Peyer's patch (tissue), 4 donors: ENCODE data around the gene SACM1L. TPM values are rescaled to one million over a fixed set of nuclear protein-coding genes. Genes with fewer than 3 reads are reported as not detected.

Source experiments
- DNase-seq, 3 donors: peaks; one replicate each; pipeline ENCODE4 v3.0.0-alpha.2; 2017 to 2019
- H3K27ac ChIP-seq, 4 donors: fragments of 200-600 bp; sonication (generic); one replicate each; pipeline ENCODE4 v1.5.1; 2016 to 2019
- H3K27me3 ChIP-seq, 2 donors: fragments of 200-600 bp; sonication (generic); one replicate each; pipeline ENCODE4 v1.5.1; 2019
- H3K36me3 ChIP-seq, 3 donors: fragments of 200-600 bp; sonication (generic); one replicate each; pipeline ENCODE4 v1.5.1; 2016 to 2019
- H3K4me1 ChIP-seq, 4 donors: fragments of 200-600 bp; sonication (generic); one replicate each; pipeline ENCODE4 v1.5.1; 2016 to 2019
- H3K4me3 ChIP-seq, 4 donors: fragments of 200-600 bp; sonication (generic); 1 replicate in 3 of 4; 2 replicates in 1 of 4; pipeline ENCODE4 v1.5.1; 2016 to 2019; ENCODE audit warnings: mild to moderate bottlenecking in 1 of 4
- H3K9me3 ChIP-seq, 4 donors: fragments of 200-600 bp; sonication (generic); one replicate each; pipeline ENCODE4 v1.5.1; 2016 to 2019; ENCODE audit warnings: mild to moderate bottlenecking in 1 of 4
- POLR2A ChIP-seq, 2 donors: fragments of 450-650 bp; IDR thresholded peaks; one replicate each; pipeline ENCODE4 v1.5.1; 2017; ENCODE audit warnings: antibody characterized with exemption in 2 of 2, mild to moderate bottlenecking in 2 of 2, moderate library complexity in 2 of 2
- total RNA-seq, 4 donors: library from RNA; depleted of rRNA; stranded (reverse); fragments of >200 nt; gene quantifications; one replicate each; pipeline ENCODE4 v1.1.0, GENCODE V29; 2016
- TF ChIP-seq, protein P1 (sequence below), 6 experiments: fragments of 450-650 bp in 4 of 6; fragments of 200-600 bp in 2 of 6; sonication (generic) in 1 of 6; IDR thresholded peaks; one replicate each; pipeline ENCODE4 v1.5.1; 2017 to 2019; ENCODE audit warnings: antibody characterized with exemption in 6 of 6, mild to moderate bottlenecking in 3 of 6, moderate library complexity in 1 of 6

The SACM1L gene
- total RNA-seq, 4 donors from 2014 or later, result 42.0 to 79.2 (median 59.2) TPM

- peaks cover 0 to 53% (median 0%) of the 10 kb centered on the region in 4 donors for H3K4me1 ChIP-seq
- DNase-seq, result peak in 1 of 3 donors; percentile 31
- H3K27me3 ChIP-seq, result no peaks in the 10 kb centered on the region
- H3K36me3 ChIP-seq, result no peaks in the 10 kb centered on the region
- TF ChIP-seq, protein P1, sequence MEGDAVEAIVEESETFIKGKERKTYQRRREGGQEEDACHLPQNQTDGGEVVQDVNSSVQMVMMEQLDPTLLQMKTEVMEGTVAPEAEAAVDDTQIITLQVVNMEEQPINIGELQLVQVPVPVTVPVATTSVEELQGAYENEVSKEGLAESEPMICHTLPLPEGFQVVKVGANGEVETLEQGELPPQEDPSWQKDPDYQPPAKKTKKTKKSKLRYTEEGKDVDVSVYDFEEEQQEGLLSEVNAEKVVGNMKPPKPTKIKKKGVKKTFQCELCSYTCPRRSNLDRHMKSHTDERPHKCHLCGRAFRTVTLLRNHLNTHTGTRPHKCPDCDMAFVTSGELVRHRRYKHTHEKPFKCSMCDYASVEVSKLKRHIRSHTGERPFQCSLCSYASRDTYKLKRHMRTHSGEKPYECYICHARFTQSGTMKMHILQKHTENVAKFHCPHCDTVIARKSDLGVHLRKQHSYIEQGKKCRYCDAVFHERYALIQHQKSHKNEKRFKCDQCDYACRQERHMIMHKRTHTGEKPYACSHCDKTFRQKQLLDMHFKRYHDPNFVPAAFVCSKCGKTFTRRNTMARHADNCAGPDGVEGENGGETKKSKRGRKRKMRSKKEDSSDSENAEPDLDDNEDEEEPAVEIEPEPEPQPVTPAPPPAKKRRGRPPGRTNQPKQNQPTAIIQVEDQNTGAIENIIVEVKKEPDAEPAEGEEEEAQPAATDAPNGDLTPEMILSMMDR (IDR thresholded peaks at IDR 0.05), result no peak
- no peak for TF ChIP-seq POLR2A (IDR thresholded peaks at IDR 0.05)
- no peak overlapping the region for H3K4me3 ChIP-seq
- H3K9me3 ChIP-seq, result no peaks in the 10 kb centered on the region
- H3K27ac ChIP-seq, result peak overlapping the region in 2 of 4 donors; percentile 73 to 81
Measured at GRCh38 chr3:45777111-45777745, 88.0 kb downstream of the SACM1L start.

GRCh38 chr3:45777746-45778386 is 88.7 kb downstream of the SACM1L start:
- H3K27ac ChIP-seq, result peak overlapping the region in 1 of 4 donors; percentile 81
- TF ChIP-seq, protein P1 (IDR thresholded peaks at IDR 0.05), result no peak
- TF ChIP-seq POLR2A (IDR thresholded peaks at IDR 0.05), result no peak
- DNase-seq, result peak in 2 of 3 donors; percentile 37 to 41
- peaks cover 0 to 47% (median 0%) of the 10 kb centered on the region in 4 donors for H3K4me1 ChIP-seq
- H3K9me3 ChIP-seq, result no peaks in the 10 kb centered on the region
- no peaks in the 10 kb centered on the region for H3K36me3 ChIP-seq
- H3K4me3 ChIP-seq, result no peak overlapping the region
- no peaks in the 10 kb centered on the region for H3K27me3 ChIP-seq

- Histone ChIP-seq H3K4me1 (peaks cover 0 to 40% (median 0%) of the 10 kb centered on the region in 4 donors), H3K9me3 (no peaks in the 10 kb centered on the region), H3K27me3 (no peaks in the 10 kb centered on the region), H3K27ac (peak overlapping the region in 2 of 4 donors; percentile 37 to 62), H3K4me3 (no peak overlapping the region), H3K36me3 (no peaks in the 10 kb centered on the region)
- DNase-seq, result peak in 2 of 3 donors; percentile 63 to 71
- TF ChIP-seq POLR2A (IDR thresholded peaks at IDR 0.05), result no peak
- TF ChIP-seq, protein P1 (IDR thresholded peaks at IDR 0.05), result no peak
Measured at GRCh38 chr3:45778761-45779201, 89.6 kb downstream of the SACM1L start.

DNA sequence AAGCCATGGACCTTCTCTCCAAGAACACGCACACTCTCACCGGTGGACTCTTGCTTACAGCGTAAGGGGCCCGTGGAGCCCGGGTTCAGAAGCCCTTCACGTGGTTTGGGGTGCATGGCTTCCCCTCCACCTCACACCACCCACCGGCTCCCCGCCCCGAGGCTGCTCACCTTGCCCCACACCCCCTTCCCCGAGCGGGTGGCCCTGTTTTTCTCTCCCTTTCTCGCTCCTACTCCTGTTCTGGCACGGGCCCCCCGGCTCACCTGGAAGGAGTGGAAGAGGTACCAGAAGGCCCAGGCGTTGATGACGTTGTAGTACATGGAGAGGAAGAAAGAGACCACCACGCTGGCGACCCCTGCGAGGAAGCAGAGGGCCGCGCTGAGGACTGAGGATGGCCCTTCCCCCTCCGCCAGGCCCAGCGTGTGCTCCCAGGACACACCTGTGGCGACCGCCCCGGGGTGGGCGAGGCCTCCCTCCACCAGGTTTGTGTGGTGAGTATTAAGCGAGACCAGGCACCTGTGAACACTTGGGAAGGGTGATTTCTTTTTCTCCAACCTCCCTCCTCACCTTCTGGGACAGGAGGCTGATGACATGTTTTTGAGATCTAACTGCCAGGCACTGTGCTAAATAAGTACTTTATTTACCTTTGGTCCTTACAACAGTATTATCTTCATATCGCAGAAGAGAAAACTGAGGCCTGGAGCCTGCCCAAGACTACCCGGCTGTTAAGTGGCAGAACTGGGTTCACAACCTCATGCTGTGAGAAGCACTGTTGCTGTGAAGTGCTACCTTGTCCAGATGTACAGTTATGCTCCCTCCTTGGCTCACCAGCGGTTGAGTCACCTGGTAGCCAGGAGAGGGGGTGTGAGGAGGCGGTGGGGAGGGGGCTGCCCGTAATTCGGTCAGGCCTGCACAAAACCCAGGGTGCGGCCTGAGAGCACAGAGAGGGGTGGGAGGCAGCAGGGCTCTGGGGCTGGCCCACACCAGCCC is 90.8 kb downstream of the SACM1L start:
- Histone ChIP-seq H3K27me3 (no peaks in the 10 kb centered on the region), H3K9me3 (no peaks in the 10 kb centered on the region), H3K4me1 (peaks cover 0 to 30% (median 0%) of the 10 kb centered on the region in 4 donors), H3K4me3 (no peak overlapping the region), H3K27ac (peak overlapping the region in 2 of 4 donors; percentile 23 to 62), H3K36me3 (no peaks in the 10 kb centered on the region)
- DNase-seq, result peak in 1 of 3 donors; percentile 17
- TF ChIP-seq, protein P1 (IDR thresholded peaks at IDR 0.05), result no peak
- no peak for TF ChIP-seq POLR2A (IDR thresholded peaks at IDR 0.05)

DNA sequence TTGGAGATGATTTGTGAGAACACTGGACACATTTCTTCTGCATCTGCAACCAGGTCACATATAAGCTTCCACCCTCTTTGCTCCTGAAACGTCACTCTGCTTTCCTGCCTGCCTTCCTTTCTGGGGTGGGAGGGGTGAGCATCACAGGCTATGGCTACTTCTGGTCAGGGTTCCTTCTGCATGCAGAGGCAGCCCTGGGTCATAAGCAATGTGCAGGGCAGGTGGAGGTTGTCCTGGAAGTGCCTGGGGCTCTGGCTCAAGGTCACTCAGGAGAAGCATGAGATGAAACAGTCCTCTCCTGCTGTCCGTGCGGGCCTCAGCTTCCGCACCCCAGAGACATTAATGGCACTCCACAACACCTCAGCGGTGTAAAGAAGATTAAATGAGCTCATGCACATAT is 92.1 kb downstream of the SACM1L start:
- Histone ChIP-seq H3K4me3 (no peak overlapping the region), H3K36me3 (no peaks in the 10 kb centered on the region), H3K9me3 (no peaks in the 10 kb centered on the region), H3K27me3 (no peaks in the 10 kb centered on the region), H3K27ac (no peak overlapping the region), H3K4me1 (peaks cover 0 to 20% (median 0%) of the 10 kb centered on the region in 4 donors)
- no peak for TF ChIP-seq POLR2A (IDR thresholded peaks at IDR 0.05)
- TF ChIP-seq, protein P1 (IDR thresholded peaks at IDR 0.05), result no peak
- no peak for DNase-seq
